Measurements from ENCODE around the gene DSG4. TPM values are rescaled to one million over a fixed set of nuclear protein-coding genes. Genes with fewer than 3 reads are reported as not detected.

The DSG4 gene
- total and polyA plus RNA-seq, 9 of the 15 experiments (the other 6 are each of a cell fraction or from before 2014, with no cell fraction given), result not detected

DNA sequence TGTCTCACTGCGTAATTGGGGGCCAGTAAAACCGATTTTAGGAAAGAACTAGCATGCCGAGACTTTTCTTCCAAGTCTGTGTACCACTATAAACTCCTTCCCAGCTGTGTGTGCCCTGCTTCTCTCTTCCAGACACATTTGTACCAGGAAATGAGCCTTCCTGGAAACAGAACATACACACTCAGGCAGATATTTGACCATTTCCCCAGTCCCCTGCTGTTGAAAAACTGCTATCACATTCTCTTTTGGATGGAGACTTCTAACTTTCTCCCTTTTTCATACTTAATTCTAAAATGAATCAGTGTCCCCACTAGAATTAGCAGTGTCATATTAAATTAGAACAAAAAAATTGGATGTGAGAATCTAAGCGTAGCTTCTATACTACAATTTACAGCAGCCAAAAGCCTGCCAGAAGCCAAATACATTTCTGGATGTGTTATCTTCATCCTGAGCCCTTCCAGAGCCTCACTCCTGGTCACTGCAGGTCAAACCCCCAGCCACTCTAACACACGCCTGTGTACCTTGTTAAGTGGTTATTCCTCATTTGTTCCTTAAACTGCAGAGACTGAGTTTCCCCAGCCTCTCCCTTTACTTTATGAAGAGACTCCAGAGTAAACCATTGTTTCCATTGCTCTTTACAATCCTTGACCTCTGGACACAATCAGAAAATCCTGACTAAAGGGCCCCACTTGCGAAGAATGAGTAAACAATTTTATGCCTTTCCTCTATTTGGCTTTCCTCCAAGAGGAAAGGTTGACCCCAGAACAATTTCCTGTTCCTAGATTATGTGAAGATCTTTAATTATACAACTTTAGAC lies 20.4 kb downstream of the DSG4 start:
- intact Hi-C loops (cut with micrococcal nuclease), result no loop called here
- no peak overlapping the region for H3K9ac ChIP-seq (ENCODE audit: insufficient read depth in 1 of 2, low read depth in 2 of 2, low read length in 2 of 2)
- H2AFZ ChIP-seq (ENCODE audit: low read depth, low read length), result no peak overlapping the region
- no peaks in the 10 kb centered on the region for H3K79me2 ChIP-seq (ENCODE audit: control insufficient read depth, insufficient read depth, low read length)
- no TSS peak for BruUV-seq (replicated peaks)
- POLR2A ChIA-PET, result no interaction called here
- no peaks in the 10 kb centered on the region for H3K27me3 ChIP-seq (ENCODE audit: control insufficient read depth in 2 of 2, insufficient read depth in 2 of 2, low read length in 2 of 2)
- H3K9me3 ChIP-seq (replicated peaks; ENCODE audit: control insufficient read depth, insufficient read depth, low read depth, low read length), result no peaks in the 10 kb centered on the region
- H3K4me1 ChIP-seq (replicated peaks in 1 of 2; ENCODE audit: control insufficient read depth in 2 of 2, insufficient read depth in 2 of 2, low read length in 2 of 2), result no peaks in the 10 kb centered on the region
- ATAC-seq (peak; percentile 47), DNase-seq (ENCODE audit: extremely low read depth in 1 of 4, low spot score in 3 of 4) (peak in 1 of 4 experiments; percentile 14), FAIRE-seq (no peak)
- CTCF ChIA-PET (ENCODE audit: low intra/inter-chr PET ratio), result no interaction called here
- TF ChIP-seq BACH1 (tag; IDR thresholded peaks at IDR 0.05) (no peak), RFX5 (IDR thresholded peaks at IDR 0.05; ENCODE audit: low read depth, low read length) (no peak), CTBP1 (IDR thresholded peaks at IDR 0.05; ENCODE audit: borderline replicate concordance) (no peak), MTA2 (IDR thresholded peaks at IDR 0.05; ENCODE audit: low read depth) (no peak), ZNF830 (CRISPR knock-in tag; IDR thresholded peaks at IDR 0.05) (no peak), ZNF384 (IDR thresholded peaks at IDR 0.05; ENCODE audit: low read depth, low read length) (no peak), RAD21 (CRISPR knock-in tag; conservative IDR thresholded peaks at IDR 0.05 in 1 of 2, IDR thresholded peaks at IDR 0.05 in 1 of 2) (no peak), CCNT2 (IDR thresholded peaks at IDR 0.05; ENCODE audit: borderline replicate concordance, extremely low read depth, insufficient read length, low read depth, low read length) (no peak), ZNF23 (CRISPR knock-in tag; IDR thresholded peaks at IDR 0.05) (no peak), ZNF41 (CRISPR knock-in tag; conservative IDR thresholded peaks at IDR 0.05) (no peak)
- no peak overlapping the region for H3K27ac ChIP-seq (ENCODE audit: extremely low read depth, low read depth, low read length)
- H4K20me1 ChIP-seq (replicated peaks; ENCODE audit: control insufficient read depth, insufficient read depth, low read length), result no peaks in the 10 kb centered on the region
- in situ Hi-C loops (cut with MboI), result no loop called here
- no peaks in the 10 kb centered on the region for H3K9me1 ChIP-seq (ENCODE audit: control insufficient read depth, insufficient read depth, low read length)
- no peak overlapping the region for H3K4me3 ChIP-seq
- no peak overlapping the region for H3K4me2 ChIP-seq (ENCODE audit: insufficient read depth, low read length)
- H3K36me3 ChIP-seq (ENCODE audit: control insufficient read depth, insufficient read depth, low read length), result no peaks in the 10 kb centered on the region
- 3% methylated on average over 6 of the region's 6 CpGs for WGBS (ENCODE audit: insufficient coverage, low coverage, missing lambda C conversion rate)

Measured in K562 (cell line).